K562 (cell line): Measurements from ENCODE around the gene AMN1. TPM values are rescaled to one million over a fixed set of nuclear protein-coding genes. Genes with fewer than 3 reads are reported as not detected.

Experiments used
- ATAC-seq: fragments of 200-7000 bp; cut with Tn5 transposase; 3 replicates; pipeline ENCODE4 v1.9.1; 2020; ENCODE audit warnings: moderate library complexity
- BruUV-seq: library from RNA; stranded (reverse); fragments of 400-500 nt; replicated peaks from 2 replicates; lab custom pipeline; 2021; lab: Mats Ljungman, UMichigan
- CTCF ChIA-PET: fragments of 300-600 bp; formaldehyde crosslinking; extraction: SDS; loops from one replicate; lab custom pipeline; 2021; ENCODE audit warnings: low intra/inter-chr PET ratio; lab: Yijun Ruan, JAX
- POLR2A ChIA-PET: fragments of 300-600, 350-650 bp; sonication (Branson Sonifier 250); formaldehyde crosslinking; extraction: SDS; loops from one replicate; lab custom pipeline; 2021; ENCODE audit warnings: antibody characterized with exemption, inconsistent platforms; lab: Yijun Ruan, JAX
- DNase-seq, 4 experiments: peaks; one replicate each; pipeline versions ENCODE4 v3.0.0 to v3.0.0-alpha.2; 2011 to 2018; ENCODE audit warnings: low spot score in 3 of 4, mixed read lengths in 3 of 4; ENCODE audit errors: extremely low read depth in 1 of 4
- FAIRE-seq: peaks from 2 replicates; lab custom pipeline; 2011; peaks lifted over from hg19 to GRCh38; lab: Jason Lieb, UNC
- H2AFZ ChIP-seq: 2 replicates; pipeline ENCODE4 v1.6.0; 2011; ENCODE audit warnings: low read depth, low read length, control low read depth, inconsistent platforms
- H3K27ac ChIP-seq: fragments of 200-600 bp; 3 replicates; pipeline ENCODE4 v1.8.0; 2011; ENCODE audit warnings: low read depth, mild to moderate bottlenecking, control low read depth, inconsistent platforms, low read length, moderate library complexity, mixed read lengths; ENCODE audit errors: extremely low read depth
- H3K27me3 ChIP-seq, 2 experiments: fragments of 300-600 bp in 1 of 2; 2 replicates in 1 of 2; 3 replicates in 1 of 2; pipeline versions ENCODE4 v1.6.0 to v1.8.0; 2011; ENCODE audit warnings: inconsistent platforms in 2 of 2, low read length in 2 of 2, mild to moderate bottlenecking in 1 of 2, mixed read lengths in 1 of 2, moderate library complexity in 1 of 2; ENCODE audit not compliant: control insufficient read depth in 2 of 2, insufficient read depth in 2 of 2
- H3K36me3 ChIP-seq: fragments of 300-600 bp; 3 replicates; pipeline ENCODE4 v1.8.0; 2011; ENCODE audit warnings: mild to moderate bottlenecking, low read length, inconsistent platforms; ENCODE audit not compliant: control insufficient read depth, insufficient read depth
- H3K4me1 ChIP-seq, 2 experiments: fragments of 200-600 bp in 1 of 2; replicated peaks in 1 of 2; 2 replicates in 1 of 2; 3 replicates in 1 of 2; pipeline versions ENCODE4 v1.5.1 to v1.8.0; 2011; ENCODE audit warnings: inconsistent platforms in 2 of 2, low read length in 2 of 2, mild to moderate bottlenecking in 1 of 2, mixed read lengths in 1 of 2, moderate library complexity in 1 of 2; ENCODE audit not compliant: control insufficient read depth in 2 of 2, insufficient read depth in 2 of 2
- H3K4me2 ChIP-seq: 2 replicates; pipeline ENCODE4 v1.6.1; 2011; ENCODE audit warnings: low read length, control low read depth, inconsistent platforms, mixed read lengths; ENCODE audit not compliant: insufficient read depth
- H3K4me3 ChIP-seq: fragments of 200-600 bp; sonication (generic), shearing (Covaris generic); 2 replicates; pipeline ENCODE4 v1.5.1; 2016; ENCODE audit warnings: control low read depth, inconsistent platforms
- H3K79me2 ChIP-seq: fragments of 200-600 bp; 3 replicates; pipeline ENCODE4 v1.8.0; 2011; ENCODE audit warnings: low read length, inconsistent platforms; ENCODE audit not compliant: control insufficient read depth, insufficient read depth
- H3K9ac ChIP-seq, 2 experiments: 2 replicates each; pipeline versions ENCODE4 v1.6.0 to v1.6.1; 2011; ENCODE audit warnings: low read depth in 2 of 2, low read length in 2 of 2, control low read depth in 1 of 2, inconsistent platforms in 1 of 2, mild to moderate bottlenecking in 1 of 2, mixed read lengths in 1 of 2; ENCODE audit not compliant: insufficient read depth in 1 of 2
- H3K9me1 ChIP-seq: one replicate; pipeline ENCODE4 v1.6.0; 2011; ENCODE audit warnings: inconsistent platforms, mild to moderate bottlenecking, low read length, moderate library complexity; ENCODE audit not compliant: control insufficient read depth, insufficient read depth
- H3K9me3 ChIP-seq: replicated peaks from 2 replicates; pipeline ENCODE4 v1.5.1; 2011; ENCODE audit warnings: low read depth, low read length, inconsistent platforms; ENCODE audit not compliant: control insufficient read depth, insufficient read depth
- H4K20me1 ChIP-seq: replicated peaks from 2 replicates; pipeline ENCODE4 v1.6.1; 2011; ENCODE audit warnings: low read length, inconsistent platforms, mixed read lengths; ENCODE audit not compliant: control insufficient read depth, insufficient read depth
- CREB3 ChIP-seq: fragments of 450-650 bp; conservative IDR thresholded peaks from 2 replicates; pipeline ENCODE4 v1.6.1; 2016; ENCODE audit warnings: missing genetic modification characterization, low read depth, mild to moderate bottlenecking, missing compliant biosample characterization, moderate library complexity
- ETV1 ChIP-seq: fragments of 450-650 bp; conservative IDR thresholded peaks from 2 replicates; pipeline ENCODE4 v1.6.1; 2016; ENCODE audit warnings: missing genetic modification characterization, control low read depth, low read depth, missing compliant biosample characterization
- NR0B1 ChIP-seq: fragments of 450-650 bp; IDR thresholded peaks from one replicate; pipeline ENCODE4 v1.6.1; 2018; ENCODE audit warnings: mild to moderate bottlenecking, moderate library complexity; ENCODE audit not compliant: partially characterized antibody
- OTX1 ChIP-seq: fragments of 450-650 bp; formaldehyde crosslinking; IDR thresholded peaks from 2 replicates; pipeline ENCODE4 v1.4.0; 2022; ENCODE audit warnings: mild to moderate bottlenecking
- TSHZ1 ChIP-seq: fragments of 250-450 bp; sonication (Bioruptor Pico); IDR thresholded peaks from 2 replicates; pipeline ENCODE4 v1.4.0; 2020; ENCODE audit warnings: mild to moderate bottlenecking, moderate library complexity
- ZNF174 ChIP-seq: fragments of 250-450 bp; sonication (Bioruptor Pico); IDR thresholded peaks from 2 replicates; pipeline ENCODE4 v1.4.0; 2020; ENCODE audit warnings: mild to moderate bottlenecking
- ZNF785 ChIP-seq: fragments of 250-450 bp; sonication (Bioruptor Pico); IDR thresholded peaks from 2 replicates; pipeline ENCODE4 v1.4.0; 2020; ENCODE audit warnings: mild to moderate bottlenecking
- WGBS: fragments of 100-300 bp; shearing (Covaris generic); methylation state at CpG from one replicate; pipeline ENCODE4 v1.1.6; 2016; ENCODE audit warnings: low coverage, mixed read lengths; ENCODE audit not compliant: insufficient coverage; ENCODE audit errors: missing lambda C conversion rate; 5-methylcytosine and 5-hydroxymethylcytosine counted together
- in situ Hi-C: fragments of 300-500 bp; cut with MboI; formaldehyde crosslinking; loops from 4 replicates; pipeline ENCODE4 v1.15.0; 2018; ENCODE audit warnings: inconsistent platforms, mixed read lengths
- intact Hi-C: fragments of 100-400 bp; cut with micrococcal nuclease; formaldehyde crosslinking; loops from 2 replicates; pipeline ENCODE4 v1.14.2; 2022
- polyA plus RNA-seq, 8 experiments: library from polyadenylated mRNA; depleted of rRNA in 4 of 8; stranded (reverse) in 5 of 8; unstranded in 3 of 8; fragments of >200 nt; fragmentation: Nextera tagmentation in 2 of 8; fragmentation: Illumina TruSeq in 1 of 8; extraction: Ambion mirVana in 2 of 8; extraction: Trizol in 1 of 8; gene quantifications; 2 replicates each; pipeline versions ENCODE4 v1.2.1 to v1.2.3, GENCODE V29; 2011 to 2014; ENCODE audit warnings: inconsistent platforms in 1 of 8, missing spikeins in 1 of 8
- total RNA-seq, 7 experiments: library from RNA; depleted of rRNA in 6 of 7; stranded (reverse); fragments of >200 nt in 6 of 7; fragmentation: Illumina TruSeq in 2 of 7; extraction: Trizol in 2 of 7; gene quantifications; 2 replicates each; pipeline versions ENCODE4 v1.2.1 to v1.2.3, GENCODE V29; 2011 to 2021; ENCODE audit warnings: low replicate concordance in 1 of 7

The AMN1 gene
- total and polyA plus RNA-seq, 9 of the 15 experiments (the other 6 are each of a cell fraction or from before 2014, with no cell fraction given): 5.2 to 27.6 (median 13.0) TPM

- Histone ChIP-seq H3K9ac (no peak overlapping the region), H3K36me3 (no peaks in the 10 kb centered on the region), H3K9me1 (no peaks in the 10 kb centered on the region), H3K4me1 (peaks cover 0 to 5% of the 10 kb centered on the region in 2 experiments; a peak in 4 of 5 replicates), H4K20me1 (no peaks in the 10 kb centered on the region), H3K79me2 (no peaks in the 10 kb centered on the region), H3K4me2 (no peak overlapping the region), H2AFZ (no peak overlapping the region), H3K27ac (no peak overlapping the region), H3K9me3 (no peaks in the 10 kb centered on the region), H3K27me3 (no peaks in the 10 kb centered on the region; a peak in 1 of 5 replicates), H3K4me3 (no peak overlapping the region)
- POLR2A ChIA-PET: no interaction called here
- intact Hi-C loops (loop anchor here (5.0 to 10.0 kb wide), 4 partner anchors 100 to 382 kb away; partner anchors contain the start of gene SINHCAF), in situ Hi-C loops (loop anchor here (5.0 kb wide), 2 partner anchors 232 to 387 kb away; no protein-coding TSS in a partner anchor)
- CTCF ChIA-PET: interaction anchor here (3.1 kb wide), 1 partner anchor 231 kb away, joined by 41 read pairs; no protein-coding TSS in a partner anchor
- no peak for DNase-seq
- WGBS: 40% methylated on average over 1 of the region's 1 CpG
- no peak for FAIRE-seq
- no peak for TF ChIP-seq OTX1 (CRISPR knock-in tag)
- no peak for TF ChIP-seq ETV1 (tag)
- no peak for TF ChIP-seq TSHZ1 (CRISPR knock-in tag)
- no peak for TF ChIP-seq NR0B1
- no peak for TF ChIP-seq ZNF785 (CRISPR knock-in tag)
- TF ChIP-seq CREB3: no peak
- no peak for TF ChIP-seq ZNF174 (CRISPR knock-in tag)
- BruUV-seq: no TSS peak
- no peak for ATAC-seq
These were observed 94.2 kb downstream of the AMN1 start for GRCh38 chr12:31634620-31635019.
